ENCODE data around the gene USP35. TPM values are rescaled to one million over a fixed set of nuclear protein-coding genes. Genes with fewer than 3 reads are reported as not detected.
"Not testable (repeated sequence)": the region's sequence is repeated elsewhere in the genome, so short reads cannot be mapped to it uniquely, and the experiment has no call there.

The USP35 gene
- polyA plus RNA-seq, 12 donors: 3.3 to 5.1 (median 4.5) TPM; not detected in 1

- DNase-seq: not testable (repeated sequence)
These were observed 44.3 kb downstream of the USP35 start for GRCh38 chr11:78233046-78233445.

- no peak for DNase-seq
These were observed 45.3 kb downstream of the USP35 start for GRCh38 chr11:78234006-78234405.

- DNase-seq: no peak
These were observed 48.8 kb downstream of the USP35 start for GRCh38 chr11:78237293-78238046.

GRCh38 chr11:78239781-78240180, 51.1 kb downstream of the USP35 start:
- DNase-seq: no peak

GRCh38 chr11:78241475-78241874, 52.8 kb downstream of the USP35 start:
- no peak for DNase-seq

- no peak for DNase-seq
These were observed 55.4 kb downstream of the USP35 start for GRCh38 chr11:78244080-78244479.

GRCh38 chr11:78244546-78245255, 56.0 kb downstream of the USP35 start:
- no peak for DNase-seq

- DNase-seq: no peak
These were observed 59.5 kb downstream of the USP35 start for GRCh38 chr11:78248191-78248590.

- DNase-seq: no peak
These were observed 60.2 kb downstream of the USP35 start for GRCh38 chr11:78248903-78249302.

- DNase-seq: no peak
These were observed 61.4 kb downstream of the USP35 start for GRCh38 chr11:78250099-78250498.

- DNase-seq: peak; percentile 54
These were observed 62.5 kb downstream of the USP35 start for GRCh38 chr11:78251083-78251775.

GRCh38 chr11:78253797-78254196, 65.1 kb downstream of the USP35 start:
- no peak for DNase-seq

GRCh38 chr11:78254268-78254667, 65.5 kb downstream of the USP35 start:
- DNase-seq: no peak

GRCh38 chr11:78255919-78256318, 67.2 kb downstream of the USP35 start:
- DNase-seq: no peak

- DNase-seq: peak; percentile 26
These were observed 68.2 kb downstream of the USP35 start for GRCh38 chr11:78256962-78257361.

GRCh38 chr11:78257654-78258053, 68.9 kb downstream of the USP35 start:
- no peak for DNase-seq

GRCh38 chr11:78259777-78260487, 71.2 kb downstream of the USP35 start:
- DNase-seq: no peak

- DNase-seq: no peak
These were observed 72.6 kb downstream of the USP35 start for GRCh38 chr11:78261367-78261766.

GRCh38 chr11:78261828-78262227, 73.1 kb downstream of the USP35 start:
- no peak for DNase-seq

- DNase-seq: no peak
These were observed 73.5 kb downstream of the USP35 start for GRCh38 chr11:78262238-78262637.

- peak; percentile 41 for DNase-seq
These were observed 74.0 kb downstream of the USP35 start for GRCh38 chr11:78262691-78263090.

Measured in muscle of arm (tissue), 12 donors.